ENCODE results near the gene ZAR1.

ZAR1 gene

DNA sequence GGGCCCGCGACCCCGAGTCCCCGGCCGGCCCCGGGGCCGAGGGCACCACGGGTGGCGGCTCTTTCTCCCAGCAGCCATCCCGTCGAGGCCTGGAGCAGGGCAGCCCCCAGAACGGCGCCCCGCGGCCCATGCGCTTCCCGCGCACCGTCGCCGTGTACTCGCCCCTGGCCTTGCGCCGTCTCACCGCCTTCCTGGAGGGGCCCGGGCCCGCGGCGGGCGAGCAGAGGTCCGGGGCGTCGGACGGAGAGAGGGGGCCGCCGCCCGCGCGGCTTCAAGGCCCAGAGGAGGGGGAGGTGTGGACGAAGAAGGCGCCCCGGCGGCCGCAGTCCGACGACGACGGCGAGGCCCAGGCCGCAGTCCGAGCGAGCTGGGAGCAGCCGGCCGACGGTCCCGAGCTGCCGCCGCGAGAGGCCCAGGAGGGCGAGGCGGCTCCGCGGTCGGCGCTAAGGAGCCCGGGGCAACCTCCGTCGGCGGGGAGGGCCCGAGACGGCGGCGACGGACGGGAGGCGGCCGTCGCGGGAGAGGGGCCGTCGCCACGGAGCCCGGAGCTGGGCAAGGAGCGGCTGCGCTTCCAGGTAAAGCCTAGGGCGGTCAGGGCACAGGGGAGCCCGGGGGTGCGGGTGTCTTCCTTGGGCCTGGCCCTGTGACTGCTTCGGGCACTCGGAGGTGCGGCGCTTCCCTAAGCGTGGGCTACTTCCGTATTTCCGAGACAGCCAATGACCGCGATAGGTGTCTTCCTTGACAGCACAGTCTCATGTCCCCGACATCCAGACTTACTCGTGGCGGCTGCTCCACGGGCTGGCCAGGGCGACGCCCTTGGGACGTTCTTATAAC lies 845 bp downstream of the ZAR1 start:
- peak; percentile 35 for DNase-seq (ENCODE audit: low spot score)

DNA sequence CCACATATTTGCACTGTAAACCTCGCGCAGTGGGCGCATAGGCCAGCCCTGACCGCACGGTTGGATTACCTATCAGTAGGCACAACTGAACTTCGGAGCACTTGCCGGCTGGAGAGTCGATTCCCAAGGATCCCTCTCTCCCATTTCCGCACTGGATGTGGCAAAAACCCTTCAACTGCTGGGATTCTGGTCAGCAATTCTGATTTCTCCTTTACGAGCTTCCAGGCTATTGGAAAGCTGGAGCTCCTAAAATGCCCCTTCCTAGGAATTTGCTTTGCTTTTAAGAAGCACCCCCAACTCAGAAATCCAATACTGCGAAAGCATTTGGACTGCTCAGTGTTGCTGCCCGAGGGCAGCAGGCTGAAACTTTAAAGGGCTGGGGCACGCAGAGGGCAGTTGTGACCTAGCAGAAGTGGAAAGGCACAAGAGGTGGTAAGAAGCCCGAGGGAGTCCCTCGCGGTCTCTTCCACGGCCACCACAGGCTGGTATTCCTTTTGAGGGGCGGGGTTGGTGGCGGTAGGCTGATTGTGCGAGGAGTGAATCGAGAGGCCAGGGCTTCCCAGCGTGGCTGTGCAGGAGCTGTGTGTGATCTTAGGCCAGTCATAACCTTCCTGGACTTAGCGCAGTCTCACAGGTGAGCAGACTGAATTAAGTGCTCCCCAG lies 1.6 kb downstream of the ZAR1 start:
- DNase-seq (ENCODE audit: low spot score), result no peak

DNA sequence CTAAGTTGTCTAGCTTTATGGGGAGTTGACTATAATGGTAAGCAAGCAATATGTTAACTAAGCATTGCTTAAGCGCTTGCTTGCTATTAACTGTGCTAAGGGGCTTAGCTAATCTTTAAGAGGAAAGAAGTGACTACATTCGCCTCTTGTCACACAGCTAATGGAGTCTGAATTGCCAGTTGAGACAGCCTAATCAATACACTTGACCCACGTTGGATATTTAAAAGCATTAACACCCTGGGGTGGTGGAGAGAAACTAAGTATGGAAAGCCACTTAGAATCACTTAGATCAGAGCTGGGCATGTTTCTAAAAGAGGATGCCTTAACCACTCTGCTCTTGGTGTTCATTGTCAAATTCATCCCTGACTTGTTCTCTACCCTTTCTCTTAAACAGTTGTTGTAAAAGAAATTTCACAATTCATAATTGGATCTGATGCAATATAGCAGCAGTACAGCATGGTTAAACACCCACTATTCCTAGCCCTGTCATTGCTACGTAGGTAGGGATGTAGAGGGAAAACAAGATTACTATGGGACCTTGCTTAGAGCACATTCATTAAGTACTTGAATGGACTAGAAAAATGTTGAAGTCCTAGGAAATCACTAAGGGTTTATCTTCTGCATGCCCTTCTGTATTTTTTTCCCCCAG lies 3.5 kb downstream of the ZAR1 start:
- no peak for DNase-seq (ENCODE audit: low spot score)

DNA sequence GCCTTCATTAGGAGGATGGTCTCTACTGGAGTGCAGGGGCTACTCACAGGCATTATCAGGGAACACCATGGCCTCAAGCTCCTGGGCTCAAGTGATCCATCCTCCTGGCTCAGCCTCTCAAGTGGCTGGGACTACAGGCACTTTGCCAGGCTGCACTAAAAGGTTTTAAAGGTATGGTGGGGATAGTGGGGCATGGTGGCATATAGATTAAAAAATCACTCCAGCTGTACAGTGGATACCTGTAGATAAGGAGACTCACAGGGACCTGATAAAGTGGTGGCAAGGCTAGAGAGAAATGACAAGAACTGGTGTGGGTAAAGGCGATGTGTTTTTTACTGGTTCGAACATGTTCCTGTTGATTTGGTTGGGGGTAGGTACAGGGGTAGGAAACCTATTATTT lies 5.9 kb downstream of the ZAR1 start:
- DNase-seq (ENCODE audit: low spot score), result no peak

DNA sequence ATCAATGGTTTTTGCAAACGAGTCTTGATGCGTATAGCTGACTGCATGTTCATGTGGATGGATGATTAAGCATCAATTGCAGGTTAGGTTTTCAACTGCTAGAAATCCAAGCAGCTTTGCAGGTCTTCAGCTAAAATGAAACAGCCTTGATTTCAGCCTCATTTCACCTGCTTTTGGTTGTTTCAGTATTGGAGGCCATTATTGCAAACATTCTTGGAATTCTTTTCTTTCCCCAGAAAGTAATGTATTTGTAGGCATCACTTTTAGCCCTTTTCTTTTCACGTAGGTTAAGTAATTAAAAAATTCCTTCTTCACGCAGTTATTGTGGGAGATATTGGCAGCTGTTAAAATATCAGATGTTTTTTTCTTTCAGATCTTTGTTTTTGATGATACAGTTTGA lies 8.8 kb downstream of the ZAR1 start:
- no peak for DNase-seq (ENCODE audit: low spot score)

DNA sequence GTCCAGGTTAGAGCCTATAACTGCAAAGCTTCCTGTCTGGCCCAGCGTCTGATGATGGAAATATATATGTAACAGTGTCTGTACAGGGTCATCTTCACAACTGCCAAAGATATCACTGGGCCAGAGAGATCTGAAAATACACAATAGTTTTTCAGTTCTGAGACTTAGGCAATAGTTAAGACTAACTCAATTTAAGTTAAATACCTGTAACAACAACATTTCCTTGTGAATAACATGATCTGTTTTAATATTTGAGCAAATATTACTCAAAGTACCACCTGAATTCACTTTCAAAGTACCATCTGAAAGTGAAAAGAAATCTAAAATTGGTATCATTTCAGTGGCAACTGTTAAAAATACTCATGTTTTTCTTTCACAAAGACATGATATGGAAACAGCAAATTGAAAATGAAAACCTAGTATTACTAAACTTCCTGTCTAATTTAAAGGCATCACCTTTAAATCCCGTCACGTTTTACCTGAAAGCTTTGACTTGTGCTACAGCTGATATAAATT lies 9.6 kb downstream of the ZAR1 start:
- no peak for DNase-seq (ENCODE audit: low spot score)

DNA sequence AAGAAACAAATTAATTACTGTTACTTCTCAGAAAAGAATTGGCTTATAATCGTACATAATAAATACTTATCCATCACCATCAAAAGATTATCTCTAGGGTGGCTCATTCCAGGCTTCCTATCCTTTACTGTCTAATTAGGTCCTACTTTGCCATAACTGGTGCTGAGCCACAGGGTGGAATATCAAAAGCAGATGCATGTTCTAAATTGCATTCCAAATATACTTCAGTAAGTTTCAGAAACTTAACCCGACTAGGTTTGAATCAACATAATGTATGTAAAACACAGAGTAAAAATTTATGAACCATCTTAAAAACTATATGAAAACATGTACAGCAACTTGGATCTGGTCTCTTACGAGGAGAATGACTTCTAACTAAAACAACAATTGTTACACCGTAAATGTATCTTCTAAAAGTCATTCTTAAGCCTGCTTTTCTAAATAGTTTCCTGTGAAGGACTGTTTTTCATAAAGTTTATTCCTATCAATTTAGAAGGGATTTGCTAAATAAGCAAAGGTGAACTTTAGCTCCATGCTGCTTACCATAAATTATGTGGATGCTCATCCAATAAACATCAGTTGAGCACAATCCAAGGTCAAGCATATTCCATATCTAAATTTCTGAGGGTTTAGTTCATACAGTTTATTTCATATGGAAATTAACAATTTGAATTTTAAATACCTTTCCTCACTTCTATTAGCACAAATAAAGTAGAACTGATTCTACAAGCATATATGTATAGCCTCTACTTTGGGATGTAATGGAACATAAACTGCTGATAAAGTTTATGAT lies 13.4 kb downstream of the ZAR1 start:
- no peak for DNase-seq (ENCODE audit: low spot score)

DNA sequence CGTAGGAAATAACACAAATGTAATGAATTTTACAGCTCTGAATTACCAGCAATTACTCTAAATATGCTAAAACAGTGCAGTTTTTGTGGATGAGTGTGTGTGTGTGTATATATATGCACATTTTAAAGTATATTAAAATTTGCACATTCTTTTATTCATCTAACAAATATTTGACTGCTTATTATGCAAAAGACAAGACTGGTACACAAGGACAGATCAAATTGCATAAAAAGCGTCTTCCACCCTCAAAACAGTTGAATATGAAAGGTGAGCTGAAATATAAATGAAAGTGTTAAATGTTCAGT lies 13.9 kb downstream of the ZAR1 start:
- DNase-seq (ENCODE audit: low spot score), result no peak

DNA sequence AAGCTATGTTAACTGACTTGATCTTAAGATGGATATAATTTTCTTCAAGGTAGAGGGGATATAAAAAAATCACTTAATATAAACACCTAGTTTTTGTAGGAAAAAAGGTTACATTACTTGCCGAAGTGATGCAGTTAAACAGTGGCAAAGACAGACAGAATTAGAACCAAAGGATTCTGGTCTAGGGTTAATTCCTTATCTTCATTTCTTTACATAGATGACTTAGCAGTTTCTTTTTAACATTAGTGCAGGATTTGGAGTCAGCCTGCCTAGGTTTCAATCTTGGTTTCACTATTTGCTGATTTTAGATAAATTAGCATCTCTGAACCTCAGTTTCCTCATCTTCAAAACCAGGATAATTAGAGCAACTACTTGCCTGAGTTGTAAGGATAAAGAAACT lies 14.3 kb downstream of the ZAR1 start:
- no peak for DNase-seq (ENCODE audit: low spot score)

DNA sequence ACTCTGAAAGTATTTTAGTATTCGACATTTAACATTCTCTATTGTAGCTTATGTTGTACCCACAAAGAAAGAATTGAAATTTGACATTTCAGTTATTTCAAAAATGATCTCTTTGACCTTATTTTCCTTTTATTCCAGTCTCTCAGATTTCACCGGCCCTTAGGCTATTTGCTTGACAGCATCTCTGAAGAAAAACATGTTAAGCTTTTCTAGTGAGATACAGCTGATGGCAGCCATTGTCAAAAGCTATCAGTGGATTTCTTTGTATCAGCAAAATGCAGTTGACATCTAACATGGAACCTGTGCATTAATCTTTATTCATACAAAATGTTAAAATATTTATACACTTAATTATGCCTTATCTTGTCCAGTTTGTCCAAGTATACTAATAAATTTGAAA lies 16.7 kb downstream of the ZAR1 start:
- no peak for DNase-seq (ENCODE audit: low spot score)

DNA sequence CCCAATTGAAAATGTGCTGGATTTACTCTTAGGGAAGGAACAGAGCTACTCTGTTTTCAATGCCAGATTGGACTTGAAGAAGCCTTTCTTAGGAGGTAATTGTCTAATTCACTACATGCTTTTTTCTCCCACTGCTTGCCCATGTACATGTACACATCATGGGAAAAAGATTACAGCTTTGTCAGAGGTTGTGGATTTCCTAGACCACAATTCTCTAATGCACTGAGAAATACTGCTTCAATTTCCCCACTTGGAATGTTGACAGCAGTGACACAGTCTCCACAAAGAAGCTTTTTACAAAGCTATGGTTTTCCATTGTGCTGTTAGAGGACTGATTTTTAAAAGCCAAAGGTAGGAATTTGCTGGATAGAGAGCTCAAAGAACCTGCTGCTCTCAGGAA lies 19.5 kb downstream of the ZAR1 start:
- DNase-seq (ENCODE audit: low spot score), result no peak

DNA sequence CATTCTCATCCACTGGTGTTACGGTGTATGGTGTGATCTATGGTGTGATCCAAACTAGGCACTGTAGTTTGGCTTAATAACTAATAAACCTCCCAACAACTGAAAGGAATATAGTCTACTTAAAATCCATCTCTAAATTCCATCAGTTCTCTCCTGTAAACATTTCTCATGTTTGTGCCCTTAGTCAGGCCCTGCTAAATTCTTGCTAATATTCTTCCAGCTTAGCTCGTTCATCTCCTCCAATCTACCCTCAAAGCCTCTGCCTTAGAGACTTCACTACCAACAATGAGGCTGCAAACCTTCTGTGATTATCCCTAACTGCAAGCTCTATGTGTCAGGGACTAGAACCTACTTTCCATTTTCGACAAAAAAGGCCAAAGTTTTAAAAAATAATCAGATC lies 28.1 kb downstream of the ZAR1 start:
- no peak for DNase-seq (ENCODE audit: low spot score)

DNA sequence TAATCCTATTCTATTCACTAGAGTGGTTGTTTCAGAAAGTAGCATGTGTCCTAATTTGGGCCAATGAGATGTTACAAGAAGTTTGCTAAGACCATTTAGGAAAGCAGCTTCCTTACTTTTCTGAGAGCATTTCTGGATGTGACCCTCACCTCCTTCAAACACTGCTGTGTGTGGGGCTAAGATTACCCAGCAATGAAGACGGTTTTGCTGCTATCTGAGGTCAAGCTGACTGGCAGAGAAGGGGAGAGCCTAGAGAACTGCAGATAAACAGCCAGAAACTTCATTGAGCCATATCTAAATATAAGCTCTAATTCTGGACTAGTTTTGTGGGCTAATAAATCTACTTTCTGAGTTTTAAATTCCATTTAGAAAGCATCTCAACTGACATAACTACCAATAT lies 36.4 kb downstream of the ZAR1 start:
- DNase-seq (ENCODE audit: low spot score), result no peak

DNA sequence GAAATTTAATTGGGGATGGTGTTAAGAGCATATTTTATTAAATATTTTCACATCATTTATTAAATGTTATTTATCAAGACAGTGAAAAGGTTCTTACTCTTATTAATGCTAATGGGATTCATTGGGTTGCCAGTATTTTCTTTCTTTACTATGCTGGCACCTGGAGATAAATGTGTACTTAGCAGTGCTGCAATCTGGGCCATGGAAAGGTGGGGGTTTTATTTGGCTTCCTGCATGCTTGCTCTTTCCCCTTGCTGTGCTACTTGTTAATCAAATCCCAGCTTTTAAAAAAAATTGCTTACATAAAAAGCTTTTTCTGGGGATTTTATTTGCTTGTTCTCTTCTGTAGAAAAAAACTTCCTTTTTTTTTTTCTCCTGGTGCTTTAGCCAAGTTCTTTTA lies 48.3 kb downstream of the ZAR1 start:
- no peak for DNase-seq (ENCODE audit: low spot score)

DNA sequence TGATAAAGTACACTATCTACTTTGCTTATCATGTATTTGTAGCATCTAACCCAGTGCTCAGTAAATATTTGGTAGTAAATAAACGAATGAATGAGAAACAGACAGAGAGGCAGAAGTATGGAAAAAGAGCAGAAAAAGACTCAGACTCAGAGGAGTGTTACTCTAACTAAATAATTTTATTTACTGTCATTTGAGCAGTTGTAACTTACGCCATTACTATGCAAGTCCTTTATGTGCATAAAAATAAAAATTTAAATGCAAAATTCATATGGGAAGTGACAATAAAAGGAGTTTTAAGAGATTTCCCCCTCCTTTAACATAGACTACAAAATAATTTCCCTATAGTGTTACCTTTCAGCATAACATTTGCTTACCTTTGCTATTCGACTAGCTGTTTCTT lies 49.5 kb downstream of the ZAR1 start:
- DNase-seq (ENCODE audit: low spot score), result no peak

DNA sequence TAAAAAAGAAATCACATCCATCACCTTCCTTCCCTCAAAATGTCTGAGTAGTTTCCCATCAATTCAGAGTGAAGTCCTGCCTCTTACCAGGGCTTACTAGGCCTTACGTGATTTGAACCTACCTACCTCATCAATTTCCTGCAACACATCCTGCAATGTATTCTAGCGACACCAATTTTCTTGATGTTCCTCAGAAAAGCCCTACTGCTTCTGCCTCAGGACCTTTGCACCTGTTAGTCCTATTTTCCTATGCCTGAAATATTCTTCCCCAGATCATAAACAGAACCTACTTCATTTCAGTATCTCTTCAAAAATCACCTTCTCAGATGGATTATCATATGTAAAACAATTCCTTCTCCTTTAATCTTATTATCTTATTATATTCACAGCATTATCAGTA lies 52.8 kb downstream of the ZAR1 start:
- DNase-seq (ENCODE audit: low spot score), result no peak

DNA sequence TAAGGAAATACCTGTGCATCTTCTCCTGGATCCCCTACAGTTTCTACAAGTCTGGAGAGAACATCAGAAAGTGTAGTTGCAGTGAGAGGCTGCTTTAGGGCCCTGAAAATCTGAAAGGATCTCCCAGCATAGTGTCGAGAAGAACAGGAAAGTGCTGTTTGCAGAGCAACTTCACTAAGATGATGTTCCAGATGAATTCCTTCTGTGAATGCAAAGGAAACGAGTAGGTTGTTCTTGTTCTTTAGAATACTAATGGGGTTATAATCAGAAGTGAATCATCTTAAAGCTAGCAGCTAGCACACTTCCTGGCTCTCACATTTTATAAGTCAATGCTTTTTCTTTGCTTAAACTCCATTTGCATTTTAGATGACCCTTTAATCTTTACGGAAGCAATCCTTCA lies 53.7 kb downstream of the ZAR1 start:
- DNase-seq (ENCODE audit: low spot score), result no peak

Measured in germinal center (tissue), 1 donor.